GM12878 (cell line): ENCODE data around the gene MAP3K6. TPM values are rescaled to one million over a fixed set of nuclear protein-coding genes. Genes with fewer than 3 reads are reported as not detected.

Experiments used
- CHD2 ChIP-seq: IDR thresholded peaks from 2 replicates; pipeline ENCODE4 v1.6.1; 2011; ENCODE audit warnings: low read depth, low read length, improper control_type of control experiment, borderline replicate concordance
- E2F8 ChIP-seq: fragments of 450-650 bp; IDR thresholded peaks from 2 replicates; pipeline ENCODE4 v1.6.1; 2018; ENCODE audit warnings: mild to moderate bottlenecking, low read depth, moderate library complexity; ENCODE audit not compliant: partially characterized antibody
- HDAC2 ChIP-seq: fragments of 200-600 bp; sonication (generic); IDR thresholded peaks from 2 replicates; pipeline ENCODE4 v1.6.1; 2017
- HSF1 ChIP-seq: fragments of 150-350 bp; IDR thresholded peaks from 2 replicates; pipeline ENCODE4 v1.6.1; 2014; ENCODE audit warnings: mild to moderate bottlenecking, low read depth, low read length
- IKZF2 ChIP-seq, 2 experiments: fragments of 450-650 bp; IDR thresholded peaks; 2 replicates each; pipeline ENCODE4 v1.6.1; 2017; ENCODE audit warnings: mild to moderate bottlenecking in 2 of 2, moderate library complexity in 2 of 2
- MLLT1 ChIP-seq: fragments of 450-650 bp; IDR thresholded peaks from 2 replicates; pipeline ENCODE4 v1.6.1; 2016; ENCODE audit warnings: mild to moderate bottlenecking
- MYB ChIP-seq: fragments of 150-350 bp; IDR thresholded peaks from 2 replicates; pipeline ENCODE4 v1.6.1; 2014; ENCODE audit warnings: mild to moderate bottlenecking, low read depth, low read length, borderline replicate concordance
- NFXL1 ChIP-seq: fragments of 450-650 bp; IDR thresholded peaks from 2 replicates; pipeline ENCODE4 v1.6.1; 2017; ENCODE audit warnings: antibody characterized with exemption, mild to moderate bottlenecking, borderline replicate concordance
- NRF1 ChIP-seq: conservative IDR thresholded peaks from 2 replicates; pipeline ENCODE4 v1.6.1; 2011; ENCODE audit warnings: mild to moderate bottlenecking, low read depth, low read length, improper control_type of control experiment
- POLR2AphosphoS5 ChIP-seq: IDR thresholded peaks from 2 replicates; pipeline ENCODE4 v1.6.1; 2011; ENCODE audit warnings: mild to moderate bottlenecking, low read length, inconsistent platforms
- POU2F2 ChIP-seq: IDR thresholded peaks from 3 replicates; pipeline ENCODE4 v1.6.1; 2011; ENCODE audit warnings: low read depth, mild to moderate bottlenecking, low read length, borderline replicate concordance
- ZBED1 ChIP-seq: IDR thresholded peaks from 2 replicates; pipeline ENCODE4 v1.6.1; 2016; ENCODE audit warnings: borderline replicate concordance
- ZNF274 ChIP-seq: IDR thresholded peaks from one replicate; pipeline ENCODE4 v1.8.0; 2011; ENCODE audit not compliant: insufficient read length, insufficient read depth
- ZZZ3 ChIP-seq: IDR thresholded peaks from 2 replicates; pipeline ENCODE4 v1.6.1; 2011; ENCODE audit warnings: low read depth; ENCODE audit not compliant: control insufficient read depth, insufficient read length
- polyA plus RNA-seq, 11 experiments: library from polyadenylated mRNA; depleted of rRNA in 4 of 11; unstranded in 6 of 11; stranded (reverse) in 5 of 11; fragments of >200 nt; fragmentation: Nextera tagmentation in 4 of 11; fragmentation: Illumina TruSeq in 1 of 11; extraction: Ambion mirVana in 4 of 11; extraction: Trizol in 1 of 11; gene quantifications; 1 replicate in 1 of 11; 2 replicates in 10 of 11; pipeline versions ENCODE4 v1.2.1 to v1.2.3, GENCODE V29; 2011 to 2016; ENCODE audit warnings: inconsistent platforms in 2 of 11, missing spikeins in 2 of 11, low read depth in 1 of 11
- total RNA-seq, 4 experiments: library from RNA; depleted of rRNA in 3 of 4; stranded (reverse); fragments of >200 nt in 3 of 4; fragmentation: Illumina TruSeq in 1 of 4; extraction: Trizol in 1 of 4; gene quantifications; 2 replicates each; pipeline versions ENCODE4 v1.2.1 to v1.2.3, GENCODE V29; 2013 to 2021

The MAP3K6 gene
- total and polyA plus RNA-seq, 10 of the 15 experiments (the other 5 are each of a cell fraction or from before 2014, with no cell fraction given) = 0.15 to 3.4 (median 1.2) TPM; not detected in 1

- TF ChIP-seq HSF1 (no peak), NFXL1 (no peak), CHD2 (no peak), NRF1 (no peak), ZNF274 (no peak), POU2F2 (no peak), ZZZ3 (no peak), MLLT1 (no peak), E2F8 (no peak), MYB (no peak), ZBED1 (no peak), POLR2AphosphoS5 (no peak), IKZF2 (IDR thresholded peaks at IDR 0.05) (no peak), HDAC2 (no peak)
- TF ChIP-seq, all 136 proteins: peak for 0
Observed at GRCh38 chr1:27356277-27356618, 10.5 kb downstream of the MAP3K6 start (continued).
